GM19025 (cell line): ENCODE data around the gene C16orf54.
A peak's percentile ranks its signal among the peaks of the same experiment; 100 is the strongest.
"Not testable (repeated sequence)": the region's sequence is repeated elsewhere in the genome, so short reads cannot be mapped to it uniquely, and the experiment has no call there.

Experiments
- ATAC-seq: cut with Tn5 transposase; IDR thresholded peaks from one replicate; pipeline ENCODE4 v1.9.1; 2021; ENCODE audit warnings: mild to moderate bottlenecking, low read depth, moderate library complexity; ENCODE audit not compliant: unreplicated experiment

Gene C16orf54

GRCh38 chr16:29770250-29770929, 24.6 kb upstream of the C16orf54 start:
- ATAC-seq, result no peak

- ATAC-seq, result no peak
These were observed 23.7 kb upstream of the C16orf54 start for GRCh38 chr16:29769507-29769906.

GRCh38 chr16:29767062-29767461, 21.3 kb upstream of the C16orf54 start:
- no peak for ATAC-seq

GRCh38 chr16:29766571-29766970, 20.8 kb upstream of the C16orf54 start:
- no peak for ATAC-seq

GRCh38 chr16:29765167-29766032, 19.6 kb upstream of the C16orf54 start:
- ATAC-seq, result no peak

GRCh38 chr16:29763326-29763725, 17.5 kb upstream of the C16orf54 start:
- ATAC-seq, result no peak

- no peak for ATAC-seq
These were observed 16.1 kb upstream of the C16orf54 start for GRCh38 chr16:29761882-29762281.

- ATAC-seq, result not testable (repeated sequence)
These were observed 15.5 kb upstream of the C16orf54 start for GRCh38 chr16:29761280-29761651.

GRCh38 chr16:29760567-29761279, 14.9 kb upstream of the C16orf54 start:
- no peak for ATAC-seq

- no peak for ATAC-seq
These were observed 12.2 kb upstream of the C16orf54 start for GRCh38 chr16:29757950-29758466.

GRCh38 chr16:29757086-29757485, 11.3 kb upstream of the C16orf54 start:
- not testable (repeated sequence) for ATAC-seq

- no peak for ATAC-seq
These were observed 10.9 kb upstream of the C16orf54 start for GRCh38 chr16:29756654-29757053.

GRCh38 chr16:29753516-29753915, 7.7 kb upstream of the C16orf54 start:
- ATAC-seq, result no peak

- ATAC-seq, result not testable (repeated sequence)
These were observed 3.0 kb upstream of the C16orf54 start for GRCh38 chr16:29748760-29749149.

- ATAC-seq, result no peak
These were observed 2.4 kb upstream of the C16orf54 start for GRCh38 chr16:29747947-29748759.

GRCh38 chr16:29746518-29746917, 728 bp upstream of the C16orf54 start:
- ATAC-seq, result not testable (repeated sequence)

- ATAC-seq, result peak; percentile 32
These were observed 503 bp downstream of the C16orf54 start for GRCh38 chr16:29745121-29745852.

- ATAC-seq, result no peak
These were observed 1.2 kb downstream of the C16orf54 start for GRCh38 chr16:29744541-29745101.
